DOHH2 (cell line): ENCODE measurements around the gene ADCY1.

ENCODE experiments used
- CTCF ChIP-seq: fragments of 200-600 bp; sonication (generic); IDR thresholded peaks from one replicate; pipeline ENCODE4 v1.5.1; 2014; ENCODE audit warnings: antibody characterized with exemption, mild to moderate bottlenecking, low read depth, low read length; ENCODE audit not compliant: poor library complexity, severe bottlenecking
- EZH2phosphoT487 ChIP-seq: fragments of 200-600 bp; sonication (generic); IDR thresholded peaks from 2 replicates; pipeline ENCODE4 v1.6.1; 2017; ENCODE audit warnings: borderline replicate concordance, mild to moderate bottlenecking, antibody characterized with exemption, low read length, moderate library complexity, mixed read lengths

- no peak for TF ChIP-seq CTCF
- TF ChIP-seq EZH2phosphoT487: no peak
Observed at GRCh38 chr7:45589915-45590678, 15.9 kb downstream of the ADCY1 start.
